Measurements from ENCODE around the gene CENPF. TPM values are rescaled to one million over a fixed set of nuclear protein-coding genes. Genes with fewer than 3 reads are reported as not detected.
A peak's percentile ranks its signal among the peaks of the same experiment; 100 is the strongest.
"Not testable (repeated sequence)": the region's sequence is repeated elsewhere in the genome, so short reads cannot be mapped to it uniquely, and the experiment has no call there.

Gene CENPF
- total and polyA plus RNA-seq, 2 experiments from 2014 or later: 25.9 to 29.1 TPM

DNA sequence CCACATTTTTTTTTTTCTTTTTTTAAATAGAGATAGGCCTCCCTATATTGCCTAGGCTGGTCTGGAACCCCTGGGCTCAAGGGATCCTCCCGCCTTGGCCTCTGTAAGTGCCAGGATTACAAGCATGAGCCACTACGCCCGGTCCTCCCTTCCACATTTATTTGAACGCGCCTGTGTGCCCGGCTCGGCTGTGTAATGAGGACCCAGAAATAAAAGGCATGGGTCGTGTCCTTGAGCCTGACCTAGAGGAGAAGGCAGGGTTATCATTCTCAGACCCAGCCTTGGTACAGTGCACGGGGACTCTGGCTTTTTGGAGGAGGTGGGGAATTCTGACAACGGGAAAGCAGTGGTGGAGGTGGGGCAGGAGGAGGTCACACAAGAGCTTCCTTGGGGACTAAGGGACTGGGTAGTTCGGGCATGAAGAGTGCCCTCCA, 841 bp downstream of the CENPF start:
- Histone ChIP-seq H3K4me2 (ENCODE audit: unreplicated experiment) (peak overlapping the region; percentile 73), H4K20me1 (ENCODE audit: insufficient read depth) (no peaks in the 10 kb centered on the region), H3K9ac (peak overlapping the region; percentile 75), H3K9me3 (ENCODE audit: low read depth) (no peaks in the 10 kb centered on the region), H3K4me1 (ENCODE audit: insufficient read depth) (peaks cover 9% of the 10 kb centered on the region; the same call in 1 of the 2 replicates), H3K9me2 (ENCODE audit: insufficient read depth) (no peaks in the 10 kb centered on the region), H2AFZ (peak overlapping the region; percentile 86), H3K36me3 (ENCODE audit: low read depth) (no peaks in the 10 kb centered on the region), H3K79me2 (ENCODE audit: insufficient read depth) (peaks cover 36% of the 10 kb centered on the region), H3K4me3 (peak overlapping the region; percentile 80), H3K27ac (no peak overlapping the region), H3K27me3 (replicated peaks; ENCODE audit: insufficient read depth) (no peaks in the 10 kb centered on the region), H3F3A (ENCODE audit: insufficient read depth) (peaks cover 3% of the 10 kb centered on the region; the same call in 1 of the 2 replicates)
- WGBS, 2 experiments (ENCODE audit: low coverage in 1 of 2, low lambda C conversion rate in 2 of 2, missing lambda C conversion rate in 2 of 2): 3 to 5% methylated on average over 11 of the region's 11 CpGs
- DNase-seq: peak; percentile 45
- TF ChIP-seq EZH2phosphoT487 (IDR thresholded peaks at IDR 0.05; ENCODE audit: insufficient read depth, low read depth) (no peak), EZH2 (IDR thresholded peaks at IDR 0.05; ENCODE audit: insufficient read depth, poor library complexity, severe bottlenecking) (no peak)
- in situ Hi-C loops (cut with MboI): no loop called here

DNA sequence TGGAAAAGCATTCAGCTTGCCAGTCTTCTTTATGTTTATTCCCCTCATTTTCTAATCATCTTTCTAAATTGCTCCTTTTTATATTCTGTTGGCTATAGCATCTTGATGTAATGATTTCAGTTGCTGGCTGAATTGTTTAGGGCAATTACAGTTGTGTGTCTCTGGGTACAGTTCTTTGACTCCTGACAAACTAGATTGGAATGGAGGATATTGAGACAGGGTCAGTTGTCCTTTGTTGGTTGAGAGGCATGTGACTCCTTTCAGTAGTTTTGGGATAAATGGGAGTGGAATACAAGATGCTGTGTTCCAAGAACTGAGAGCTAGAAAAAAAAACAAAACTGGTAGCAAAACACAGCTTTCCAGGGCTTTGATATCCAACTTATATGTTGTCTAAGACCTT, 1.5 kb downstream of the CENPF start:
- Histone ChIP-seq H3K36me3 (ENCODE audit: low read depth) (no peaks in the 10 kb centered on the region), H2AFZ (peak overlapping the region; percentile 86), H3K4me3 (peak overlapping the region; percentile 80), H3K9me2 (ENCODE audit: insufficient read depth) (no peaks in the 10 kb centered on the region), H3K79me2 (ENCODE audit: insufficient read depth) (peaks cover 42% of the 10 kb centered on the region), H4K20me1 (ENCODE audit: insufficient read depth) (no peaks in the 10 kb centered on the region), H3K9ac (peak overlapping the region; percentile 75), H3F3A (ENCODE audit: insufficient read depth) (peaks cover 3% of the 10 kb centered on the region; the same call in 1 of the 2 replicates), H3K4me1 (ENCODE audit: insufficient read depth) (peaks cover 9% of the 10 kb centered on the region; the same call in 1 of the 2 replicates), H3K27me3 (replicated peaks; ENCODE audit: insufficient read depth) (no peaks in the 10 kb centered on the region), H3K9me3 (ENCODE audit: low read depth) (no peaks in the 10 kb centered on the region), H3K27ac (0 out of 2 replicates have a peak overlapping the region, but pooled peaks have one; percentile 9), H3K4me2 (ENCODE audit: unreplicated experiment) (peak overlapping the region; percentile 73)
- in situ Hi-C loops (cut with MboI): no loop called here
- TF ChIP-seq EZH2 (IDR thresholded peaks at IDR 0.05; ENCODE audit: insufficient read depth, poor library complexity, severe bottlenecking): no peak
- TF ChIP-seq EZH2phosphoT487 (IDR thresholded peaks at IDR 0.05; ENCODE audit: insufficient read depth, low read depth): no peak
- DNase-seq: peak; percentile 48

GRCh38 chr1:214605484-214605883, 2.5 kb downstream of the CENPF start:
- H3K9ac ChIP-seq; H3K4me1 ChIP-seq (ENCODE audit: insufficient read depth); H4K20me1 ChIP-seq (ENCODE audit: insufficient read depth); H3K4me2 ChIP-seq (ENCODE audit: unreplicated experiment); H3K27me3 ChIP-seq (replicated peaks; ENCODE audit: insufficient read depth); DNase-seq; H3K4me3 ChIP-seq; H3K27ac ChIP-seq; H2AFZ ChIP-seq; H3F3A ChIP-seq (ENCODE audit: insufficient read depth); in situ Hi-C loops (cut with MboI); H3K9me2 ChIP-seq (ENCODE audit: insufficient read depth); H3K9me3 ChIP-seq (ENCODE audit: low read depth); H3K36me3 ChIP-seq (ENCODE audit: low read depth): not testable (repeated sequence)
- H3K79me2 ChIP-seq (ENCODE audit: insufficient read depth): peaks cover 52% of the 10 kb centered on the region
- 91 to 99% methylated on average over 21 to 32 of the region's 32 CpGs for WGBS, 2 experiments (ENCODE audit: low coverage in 1 of 2, low lambda C conversion rate in 2 of 2, missing lambda C conversion rate in 2 of 2)

DNA sequence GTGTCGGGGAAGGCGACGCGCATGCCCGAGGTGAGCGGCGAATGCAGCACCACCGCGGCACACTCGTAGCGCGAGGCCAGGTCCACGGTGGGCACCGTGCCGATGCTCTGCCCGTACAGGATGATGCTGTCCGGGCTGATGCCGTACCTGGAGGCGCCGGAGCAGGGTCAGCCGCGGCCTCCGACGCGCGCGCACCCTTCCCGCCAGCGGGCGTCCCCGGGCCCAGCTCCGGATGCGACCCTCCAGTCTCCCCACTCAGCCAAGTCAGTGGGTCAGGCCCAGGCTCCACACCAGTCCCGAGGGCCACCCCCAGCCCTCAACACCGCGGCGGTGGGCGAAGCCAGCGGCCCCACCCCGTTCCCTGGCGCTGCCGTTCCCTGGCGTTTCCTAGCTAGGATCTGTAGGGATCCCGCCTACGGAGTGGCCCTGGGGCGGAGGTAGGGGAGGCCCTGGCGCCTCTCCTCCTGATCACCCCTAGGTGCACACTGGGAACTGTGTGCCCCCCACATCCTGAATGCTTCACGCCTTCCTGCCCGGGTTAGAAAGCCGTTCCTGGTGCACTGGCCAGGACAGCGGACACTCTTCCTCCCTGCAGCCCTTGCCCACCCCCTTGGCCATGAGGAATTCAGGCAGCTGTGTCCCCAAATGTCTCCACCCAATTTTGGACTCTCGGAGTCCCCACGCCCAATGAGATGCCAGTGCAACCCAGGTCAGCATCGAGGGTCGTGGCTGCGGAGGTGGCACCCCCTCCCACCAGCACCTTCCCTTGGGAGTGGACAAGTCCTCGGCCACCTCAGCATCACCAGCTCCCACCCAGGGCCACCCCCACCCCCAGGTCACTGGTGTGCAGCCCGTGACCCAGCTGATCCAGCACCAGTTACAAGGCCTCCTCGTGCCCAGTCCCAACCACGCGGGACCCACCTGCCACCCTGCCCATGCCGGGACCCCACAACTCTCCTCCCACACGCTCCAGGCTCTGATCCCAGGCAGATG, 3.2 kb downstream of the CENPF start:
- in situ Hi-C loops (cut with MboI); H3F3A ChIP-seq (ENCODE audit: insufficient read depth); H3K27ac ChIP-seq; H3K4me1 ChIP-seq (ENCODE audit: insufficient read depth); H3K9me2 ChIP-seq (ENCODE audit: insufficient read depth); H2AFZ ChIP-seq; DNase-seq; H3K4me2 ChIP-seq (ENCODE audit: unreplicated experiment); H4K20me1 ChIP-seq (ENCODE audit: insufficient read depth); H3K27me3 ChIP-seq (replicated peaks; ENCODE audit: insufficient read depth); H3K4me3 ChIP-seq; H3K9ac ChIP-seq; H3K36me3 ChIP-seq (ENCODE audit: low read depth); H3K9me3 ChIP-seq (ENCODE audit: low read depth): not testable (repeated sequence)
- WGBS, 2 experiments (ENCODE audit: low coverage in 1 of 2, low lambda C conversion rate in 2 of 2, missing lambda C conversion rate in 2 of 2): 95 to 96% methylated on average over 22 to 63 of the region's 63 CpGs
- H3K79me2 ChIP-seq (ENCODE audit: insufficient read depth): peaks cover 60% of the 10 kb centered on the region

DNA sequence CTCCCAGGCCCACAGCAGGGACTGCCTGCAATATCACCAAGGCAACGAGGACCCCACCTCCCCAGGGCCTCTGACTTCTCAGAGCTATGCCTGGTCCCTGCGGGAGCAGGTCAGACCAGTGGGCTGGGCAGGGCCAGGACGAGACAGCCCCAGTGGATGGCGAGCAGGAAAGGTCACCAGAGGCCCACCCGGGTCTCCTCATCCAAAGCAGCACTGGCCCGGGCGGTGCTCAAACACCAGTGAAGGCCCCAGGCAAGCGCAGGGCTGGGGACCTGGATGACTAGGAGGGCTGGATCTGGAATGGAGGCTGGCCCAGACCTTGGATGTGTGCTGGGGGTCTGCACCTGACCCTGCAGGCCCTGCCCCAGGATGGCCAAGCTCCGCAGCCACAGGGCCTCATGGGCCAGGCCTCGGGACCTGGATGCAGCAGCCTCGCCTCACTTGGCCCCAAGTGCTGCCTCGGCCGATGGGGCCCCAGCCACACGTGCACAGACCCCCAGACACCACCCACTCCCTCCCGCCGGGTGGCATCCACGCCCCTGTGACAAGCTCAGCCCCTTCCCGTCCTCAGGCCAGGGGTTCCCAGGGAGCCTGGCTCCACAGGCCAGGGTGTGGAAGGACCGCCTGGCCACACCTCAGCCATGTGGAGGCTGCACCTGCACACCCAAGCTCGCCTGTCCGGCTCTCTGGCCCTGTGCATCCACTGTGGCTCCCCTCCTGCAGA, 4.7 kb downstream of the CENPF start:
- H3K9ac ChIP-seq; H3K27me3 ChIP-seq (replicated peaks; ENCODE audit: insufficient read depth); DNase-seq; H4K20me1 ChIP-seq (ENCODE audit: insufficient read depth); H3K36me3 ChIP-seq (ENCODE audit: low read depth); H2AFZ ChIP-seq; H3K27ac ChIP-seq; in situ Hi-C loops (cut with MboI); H3F3A ChIP-seq (ENCODE audit: insufficient read depth); H3K9me3 ChIP-seq (ENCODE audit: low read depth); H3K9me2 ChIP-seq (ENCODE audit: insufficient read depth); H3K4me1 ChIP-seq (ENCODE audit: insufficient read depth); H3K4me2 ChIP-seq (ENCODE audit: unreplicated experiment); H3K4me3 ChIP-seq: not testable (repeated sequence)
- WGBS, 2 experiments (ENCODE audit: low coverage in 1 of 2, low lambda C conversion rate in 2 of 2, missing lambda C conversion rate in 2 of 2): 94 to 95% methylated on average over 13 to 20 of the region's 21 CpGs
- peaks cover 74% of the 10 kb centered on the region for H3K79me2 ChIP-seq (ENCODE audit: insufficient read depth)

DNA sequence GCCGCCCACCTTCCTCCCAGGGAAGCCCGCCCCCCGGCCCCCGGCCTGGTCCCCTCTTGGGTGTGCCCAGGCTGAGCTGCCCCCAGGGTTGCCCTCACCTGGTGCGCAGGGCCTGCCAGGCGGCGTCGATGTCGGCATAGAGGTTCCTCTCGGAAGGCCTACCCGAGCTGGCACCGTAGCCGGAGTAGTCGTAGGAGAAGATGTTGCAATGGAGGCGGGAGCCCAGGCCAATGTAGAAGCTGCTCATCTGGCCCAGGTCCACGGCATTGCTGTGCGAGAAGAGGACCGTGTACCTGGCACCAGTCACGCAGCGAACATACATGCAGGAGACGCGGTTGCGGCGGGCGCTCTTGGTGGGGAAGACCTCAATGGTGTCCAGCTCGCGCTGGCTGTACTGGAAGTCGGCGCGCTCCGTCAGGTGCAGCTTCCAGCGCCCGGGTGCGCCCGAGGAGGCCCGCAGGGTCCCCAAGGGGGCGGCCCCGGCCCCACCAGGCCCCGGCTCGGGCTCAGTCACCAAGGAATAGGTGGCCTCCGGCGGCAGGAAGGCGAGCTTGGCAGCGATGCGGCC, 5.3 kb downstream of the CENPF start:
- WGBS, 2 experiments (ENCODE audit: low coverage in 1 of 2, low lambda C conversion rate in 2 of 2, missing lambda C conversion rate in 2 of 2): 97% methylated on average over 30 to 45 of the region's 45 CpGs
- H3K27me3 ChIP-seq (replicated peaks; ENCODE audit: insufficient read depth); H2AFZ ChIP-seq; H3F3A ChIP-seq (ENCODE audit: insufficient read depth); H3K4me3 ChIP-seq; H3K36me3 ChIP-seq (ENCODE audit: low read depth); H3K27ac ChIP-seq; H3K9me3 ChIP-seq (ENCODE audit: low read depth); H3K9ac ChIP-seq; H3K9me2 ChIP-seq (ENCODE audit: insufficient read depth); DNase-seq; H4K20me1 ChIP-seq (ENCODE audit: insufficient read depth); H3K4me2 ChIP-seq (ENCODE audit: unreplicated experiment); H3K4me1 ChIP-seq (ENCODE audit: insufficient read depth); in situ Hi-C loops (cut with MboI): not testable (repeated sequence)
- H3K79me2 ChIP-seq (ENCODE audit: insufficient read depth): peaks cover 80% of the 10 kb centered on the region

All from GM23248 (cell line).